Fibroblast of villous mesenchyme (primary cell): ENCODE data around the gene STK32B. TPM values are rescaled to one million over a fixed set of nuclear protein-coding genes. Genes with fewer than 3 reads are reported as not detected.
"Not testable (repeated sequence)": the region's sequence is repeated elsewhere in the genome, so short reads cannot be mapped to it uniquely, and the experiment has no call there.

ENCODE experiments used
- DNase-seq: peaks from one replicate; pipeline ENCODE4 v3.0.0-alpha.2; 2010; ENCODE audit warnings: low read depth
- H3K4me3 ChIP-seq: 2 replicates; pipeline ENCODE4 v1.5.1; 2011; ENCODE audit warnings: low read depth, mild to moderate bottlenecking, low read length
- CTCF ChIP-seq: IDR thresholded peaks from 2 replicates; pipeline ENCODE4 v1.5.1; 2012; ENCODE audit warnings: low read depth, mild to moderate bottlenecking, low read length; ENCODE audit not compliant: insufficient read depth
- total RNA-seq: library from RNA; depleted of rRNA; stranded (reverse); fragments of >200 nt; gene quantifications from 2 replicates; pipeline ENCODE4 v1.2.3, GENCODE V29; 2012

STK32B gene
- total RNA-seq, 1 donor: 2.6 TPM

- no peak for TF ChIP-seq CTCF
- no peak overlapping the region for H3K4me3 ChIP-seq
- no peak for DNase-seq
Measured at GRCh38 chr4:5055411-5055810, 4.1 kb downstream of the STK32B start.

GRCh38 chr4:5066101-5066500 lies 14.8 kb downstream of the STK32B start:
- no peak for TF ChIP-seq CTCF
- no peak overlapping the region for H3K4me3 ChIP-seq
- no peak for DNase-seq

- not testable (repeated sequence) for H3K4me3 ChIP-seq, DNase-seq
Measured at GRCh38 chr4:5066968-5067367, 15.7 kb downstream of the STK32B start.

GRCh38 chr4:5067908-5068307 lies 16.6 kb downstream of the STK32B start:
- no peak for TF ChIP-seq CTCF
- DNase-seq: no peak

GRCh38 chr4:5069901-5070300 lies 18.6 kb downstream of the STK32B start:
- H3K4me3 ChIP-seq: no peak overlapping the region
- no peak for DNase-seq
- TF ChIP-seq CTCF: no peak

More at GRCh38 chr4:5067908-5068307, 16.6 kb downstream of the STK32B start:
- H3K4me3 ChIP-seq: no peak overlapping the region

- no peak for DNase-seq
- no peak overlapping the region for H3K4me3 ChIP-seq
- TF ChIP-seq CTCF: no peak
Measured at GRCh38 chr4:5072948-5073347, 21.7 kb downstream of the STK32B start.

- no peak for TF ChIP-seq CTCF
- no peak for DNase-seq
- H3K4me3 ChIP-seq: no peak overlapping the region
Measured at GRCh38 chr4:5078009-5078408, 26.7 kb downstream of the STK32B start.
